Astrocyte (in vitro differentiated cells and primary cell): Measurements from ENCODE around the gene DCST1. TPM values are rescaled to one million over a fixed set of nuclear protein-coding genes. Genes with fewer than 3 reads are reported as not detected.

Source experiments
- DNase-seq: peaks from one replicate; pipeline ENCODE4 v3.0.0-alpha.2; 2010; ENCODE audit warnings: low read depth
- FAIRE-seq: peaks from 2 replicates; lab custom pipeline; 2011; peaks lifted over from hg19 to GRCh38; lab: Jason Lieb, UNC
- H2AFZ ChIP-seq: 2 replicates; pipeline ENCODE4 v1.6.0; 2012; ENCODE audit warnings: low read depth, low read length, inconsistent platforms
- H3K27ac ChIP-seq: 2 replicates; pipeline ENCODE4 v1.5.1; 2011; ENCODE audit warnings: low read depth, low read length, inconsistent platforms
- H3K27me3 ChIP-seq: 2 replicates; pipeline ENCODE4 v1.6.0; 2011; ENCODE audit warnings: low read length, inconsistent platforms; ENCODE audit not compliant: insufficient read depth
- H3K36me3 ChIP-seq: 2 replicates; pipeline ENCODE4 v1.5.1; 2011; ENCODE audit warnings: low read length, inconsistent platforms; ENCODE audit not compliant: insufficient read depth
- H3K4me1 ChIP-seq: 2 replicates; pipeline ENCODE4 v1.5.1; 2011; ENCODE audit warnings: low read length, inconsistent platforms; ENCODE audit not compliant: insufficient read depth
- H3K4me2 ChIP-seq: 2 replicates; pipeline ENCODE4 v1.6.0; 2012; ENCODE audit warnings: low read length, inconsistent platforms
- H3K4me3 ChIP-seq: 2 replicates; pipeline ENCODE4 v1.5.1; 2011; ENCODE audit warnings: low read depth, mild to moderate bottlenecking, low read length, inconsistent platforms; ENCODE audit not compliant: insufficient read depth
- H3K79me2 ChIP-seq: 2 replicates; pipeline ENCODE4 v1.6.0; 2012; ENCODE audit warnings: mild to moderate bottlenecking, low read length, inconsistent platforms; ENCODE audit not compliant: insufficient read depth
- H3K9ac ChIP-seq: 2 replicates; pipeline ENCODE4 v1.6.0; 2012; ENCODE audit warnings: mild to moderate bottlenecking, low read length, inconsistent platforms
- H3K9me3 ChIP-seq: 2 replicates; pipeline ENCODE4 v1.5.1; 2012; ENCODE audit warnings: low read depth, mild to moderate bottlenecking, low read length, inconsistent platforms; ENCODE audit not compliant: insufficient read depth
- H4K20me1 ChIP-seq: 2 replicates; pipeline ENCODE4 v1.6.0; 2012; ENCODE audit warnings: low read length, inconsistent platforms; ENCODE audit not compliant: insufficient read depth
- H3K27ac Mint-ChIP-seq: one replicate; pipeline ENCODE4 v1.8.0; 2021; ENCODE audit warnings: mild to moderate bottlenecking, mixed read lengths; ENCODE audit not compliant: unreplicated experiment
- H3K27me3 Mint-ChIP-seq: one replicate; pipeline ENCODE4 v1.8.0; 2021; ENCODE audit warnings: low read depth, mixed read lengths; ENCODE audit not compliant: unreplicated experiment
- H3K36me3 Mint-ChIP-seq: one replicate; pipeline ENCODE4 v1.8.0; 2021; ENCODE audit warnings: low read depth, mixed read lengths; ENCODE audit not compliant: unreplicated experiment
- H3K4me1 Mint-ChIP-seq: one replicate; pipeline ENCODE4 v1.8.0; 2021; ENCODE audit warnings: low read depth, mixed read lengths; ENCODE audit not compliant: unreplicated experiment
- H3K4me3 Mint-ChIP-seq: one replicate; pipeline ENCODE4 v1.8.0; 2021; ENCODE audit warnings: mild to moderate bottlenecking, moderate library complexity, mixed read lengths; ENCODE audit not compliant: unreplicated experiment
- H3K9me3 Mint-ChIP-seq: one replicate; pipeline ENCODE4 v1.8.0; 2021; ENCODE audit warnings: mild to moderate bottlenecking, mixed read lengths; ENCODE audit not compliant: unreplicated experiment
- CTCF ChIP-seq: IDR thresholded peaks from 2 replicates; pipeline ENCODE4 v1.5.1; 2011; ENCODE audit warnings: low read depth, mild to moderate bottlenecking, inconsistent platforms, low read length, moderate library complexity; ENCODE audit not compliant: insufficient read depth
- EZH2 ChIP-seq: IDR thresholded peaks from 2 replicates; pipeline ENCODE4 v1.6.1; 2012; ENCODE audit warnings: mild to moderate bottlenecking, low read length, inconsistent platforms; ENCODE audit not compliant: insufficient read depth
- total RNA-seq: library from RNA; stranded (reverse); gene quantifications from 2 replicates; pipeline ENCODE4 v1.2.1, GENCODE V29; 2021

The DCST1 gene
- total RNA-seq, 1 donor from 2014 or later, result not detected

DNA sequence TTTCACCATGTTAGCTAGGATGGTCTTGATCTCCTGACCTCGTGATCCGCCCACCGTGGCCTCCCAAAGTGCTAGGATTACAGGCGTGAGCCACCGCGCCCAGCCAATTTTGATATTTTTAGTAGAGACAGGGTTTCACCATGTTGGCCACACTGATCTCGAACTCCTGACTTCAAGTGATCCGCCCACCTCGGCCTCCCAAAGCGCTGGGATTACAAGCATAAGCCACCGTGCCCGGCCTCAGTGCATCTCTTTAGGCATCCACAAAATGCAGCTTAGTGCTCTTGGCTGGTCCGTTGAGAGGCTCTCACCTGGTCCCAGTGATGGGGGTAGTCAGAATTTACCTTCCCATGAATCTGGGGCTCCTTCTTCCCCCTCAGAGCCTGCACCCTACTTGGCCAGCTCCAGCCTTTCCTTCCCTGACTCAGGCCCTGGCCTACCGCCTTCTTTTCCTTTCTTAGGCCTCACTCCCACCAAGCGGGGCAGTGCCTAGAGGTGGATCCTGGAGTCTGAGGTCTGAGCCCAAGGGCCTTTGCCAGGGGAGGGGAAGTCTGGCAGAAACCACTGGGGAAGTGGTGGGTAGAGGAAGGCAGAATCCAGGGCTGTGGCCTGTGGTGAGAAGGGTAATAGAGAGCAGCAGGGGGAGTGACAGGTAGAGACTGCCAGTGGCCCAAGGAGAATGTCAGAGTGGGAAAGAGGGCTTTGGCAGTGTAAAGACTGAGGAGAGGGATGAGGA lies 36.5 kb upstream of the DCST1 start:
- H2AFZ ChIP-seq, result no peak overlapping the region
- no peaks in the 10 kb centered on the region for H3K9me3 ChIP-seq
- Mint-ChIP-seq H3K27me3 (no peaks in the 10 kb centered on the region), H3K4me1 (peaks cover 32% of the 10 kb centered on the region), H3K36me3 (peaks cover 2% of the 10 kb centered on the region), H3K27ac (no peak overlapping the region), H3K4me3 (no peak overlapping the region), H3K9me3 (no peaks in the 10 kb centered on the region)
- H3K4me1 ChIP-seq, result peaks cover 20% of the 10 kb centered on the region
- FAIRE-seq, result no peak
- H3K36me3 ChIP-seq, result no peaks in the 10 kb centered on the region
- H3K27me3 ChIP-seq, result no peaks in the 10 kb centered on the region
- no peak for DNase-seq
- no peaks in the 10 kb centered on the region for H4K20me1 ChIP-seq
- no peak overlapping the region for H3K9ac ChIP-seq
- no peaks in the 10 kb centered on the region for H3K79me2 ChIP-seq
- H3K4me2 ChIP-seq, result no peak overlapping the region
- H3K4me3 ChIP-seq, result no peak overlapping the region
- TF ChIP-seq EZH2, result no peak
- TF ChIP-seq CTCF, result no peak
- no peak overlapping the region for H3K27ac ChIP-seq

GRCh38 chr1:154998201-154998780 lies 35.3 kb upstream of the DCST1 start:
- H3K27ac Mint-ChIP-seq, result peak overlapping the region; percentile 79
- TF ChIP-seq EZH2, result no peak
- TF ChIP-seq CTCF, result no peak
- H3K4me3 Mint-ChIP-seq, result peak overlapping the region; percentile 1

More at GRCh38 chr1:154998201-154998780, 35.3 kb upstream of the DCST1 start:
- Histone ChIP-seq H4K20me1 (no peaks in the 10 kb centered on the region), H3K36me3 (no peaks in the 10 kb centered on the region), H3K9ac (no peak overlapping the region), H3K79me2 (peaks cover 6% of the 10 kb centered on the region), H3K27me3 (no peaks in the 10 kb centered on the region), H2AFZ (no peak overlapping the region), H3K4me3 (no peak overlapping the region), H3K4me1 (peaks cover 20% of the 10 kb centered on the region), H3K4me2 (no peak overlapping the region), H3K27ac (no peak overlapping the region), H3K9me3 (no peaks in the 10 kb centered on the region)
- no peaks in the 10 kb centered on the region for H3K27me3 Mint-ChIP-seq
- FAIRE-seq (no peak), DNase-seq (no peak)
- H3K9me3 Mint-ChIP-seq, result no peaks in the 10 kb centered on the region
- H3K36me3 Mint-ChIP-seq, result no peaks in the 10 kb centered on the region
- peaks cover 23% of the 10 kb centered on the region for H3K4me1 Mint-ChIP-seq
